CD4-positive, alpha-beta T cell treated with Interleukin-10 for 1 hour (primary cell): Measurements from ENCODE around the gene UQCC2.

Experiments
- DNase-seq: peaks from one replicate; pipeline ENCODE4 v3.0.0-alpha.2; 2020

Gene UQCC2

DNA sequence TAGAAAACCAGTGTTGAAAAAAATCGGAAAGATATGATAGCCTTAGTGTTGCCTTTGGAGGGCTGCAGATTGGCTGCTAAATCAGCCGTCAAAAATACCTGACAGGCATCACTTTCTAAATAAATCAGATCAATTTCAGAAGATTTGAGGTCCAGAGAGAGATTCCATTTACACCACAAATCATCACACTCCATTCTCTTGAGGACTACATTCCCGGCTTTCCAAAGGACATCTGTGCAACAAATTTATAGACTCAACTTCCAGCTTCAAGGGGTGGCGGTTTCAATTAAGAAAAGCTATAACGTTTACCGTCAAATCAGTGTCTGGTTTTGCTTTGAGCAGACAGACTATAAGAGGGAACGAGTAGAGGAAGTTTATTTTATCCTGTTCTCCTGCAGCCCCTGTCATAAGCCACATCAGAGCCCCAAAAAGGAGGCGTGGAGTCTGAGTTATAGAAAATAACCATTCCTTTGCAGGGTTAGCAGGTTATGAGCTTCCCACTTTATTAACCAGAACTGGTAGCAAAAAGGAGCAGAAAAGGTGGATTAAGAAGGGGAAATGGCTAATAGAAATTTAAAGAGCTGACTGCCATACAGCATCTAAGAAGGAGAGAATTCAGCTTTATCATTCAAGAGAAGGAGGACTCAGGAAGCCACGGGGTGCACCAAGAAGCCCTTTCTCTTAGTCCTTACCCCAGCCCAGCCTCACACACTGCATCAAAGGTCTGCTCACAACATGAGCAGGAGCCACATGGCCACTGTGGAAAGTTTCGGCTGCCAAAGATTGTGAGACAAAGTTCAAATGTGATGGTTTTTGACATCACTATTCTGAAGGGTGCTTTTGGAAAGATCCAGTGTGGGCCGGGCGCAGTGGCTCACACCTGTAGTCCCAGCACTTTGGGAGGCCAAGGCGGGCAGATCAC, 12.9 kb upstream of the UQCC2 start:
- DNase-seq, result no peak

DNA sequence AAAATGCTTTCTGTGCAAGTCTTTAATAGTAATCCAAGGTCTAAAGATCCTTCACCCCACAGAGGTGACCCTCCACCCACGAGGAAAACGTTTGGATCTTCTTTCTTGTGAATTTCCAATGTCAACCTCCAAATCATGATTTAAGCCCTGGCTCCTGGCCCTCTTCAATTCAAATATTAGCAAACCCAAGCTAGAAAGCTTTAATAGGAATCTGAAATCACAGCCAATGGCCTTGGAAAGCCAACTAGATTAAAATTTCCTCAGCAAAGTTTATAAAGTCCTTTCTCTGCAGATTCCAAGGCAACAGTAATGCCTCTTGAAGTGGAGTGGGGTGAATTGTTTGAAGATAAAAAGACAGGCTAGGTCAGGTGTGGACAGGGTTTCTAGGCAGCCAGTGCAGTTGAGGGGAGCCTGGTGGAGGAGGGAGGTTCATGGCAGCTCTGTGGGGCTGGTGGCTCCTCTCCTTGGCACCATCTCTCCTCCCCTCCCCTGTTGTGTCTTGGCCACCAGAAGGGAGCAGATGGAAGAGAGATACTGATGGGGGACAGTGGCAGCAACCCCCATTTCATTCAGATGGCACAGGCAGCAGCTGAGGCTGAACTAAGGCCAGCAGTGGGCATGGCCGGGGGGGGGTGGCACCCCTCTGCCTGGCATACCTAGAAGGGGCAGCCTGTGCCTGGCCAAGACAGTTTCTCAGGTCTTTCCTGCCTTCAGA, 12.0 kb upstream of the UQCC2 start:
- DNase-seq, result no peak

DNA sequence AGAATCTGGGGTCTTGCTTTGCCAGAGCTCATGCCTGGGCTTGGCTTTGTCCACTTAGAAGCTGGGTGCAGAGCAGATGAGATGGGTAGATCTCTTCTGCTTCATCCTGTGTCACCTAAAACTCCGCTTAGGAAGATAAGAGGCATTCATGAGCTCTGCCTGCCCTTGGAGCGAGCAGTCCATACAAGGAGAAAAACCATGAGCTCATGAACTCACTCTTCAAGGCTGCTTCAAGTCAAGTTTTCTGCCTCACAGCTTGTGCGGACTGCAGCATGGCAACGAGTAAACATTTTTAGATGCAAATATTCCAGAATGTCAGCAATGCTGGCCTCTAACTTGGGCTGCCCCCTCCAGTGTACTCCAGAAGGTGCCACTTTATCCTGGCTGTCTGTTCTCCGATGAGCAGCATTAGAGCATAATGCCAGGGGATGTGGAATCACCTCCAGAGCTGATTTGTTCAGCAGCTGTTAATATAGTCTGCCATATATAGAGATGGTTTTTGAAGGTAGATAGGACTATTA, 10.7 kb upstream of the UQCC2 start:
- DNase-seq, result no peak

DNA sequence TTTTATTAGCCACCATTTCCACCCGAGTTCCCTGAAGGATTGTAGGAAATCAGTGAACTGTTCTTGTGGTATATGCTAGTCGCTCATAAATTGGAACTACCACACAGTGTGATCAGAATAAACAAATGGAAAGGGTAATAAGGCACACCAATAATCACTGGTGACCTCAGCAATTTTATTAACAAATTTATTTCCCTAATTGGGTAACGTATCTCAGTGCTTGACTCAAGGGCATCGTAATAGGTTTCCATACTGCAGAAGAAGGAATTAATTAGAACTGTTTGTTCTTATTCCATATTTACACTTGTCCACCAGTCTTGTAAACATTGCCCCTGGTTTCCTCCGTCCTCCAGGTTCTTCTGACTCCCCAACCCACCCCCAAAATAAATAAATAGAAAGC, 10.0 kb upstream of the UQCC2 start:
- no peak for DNase-seq

DNA sequence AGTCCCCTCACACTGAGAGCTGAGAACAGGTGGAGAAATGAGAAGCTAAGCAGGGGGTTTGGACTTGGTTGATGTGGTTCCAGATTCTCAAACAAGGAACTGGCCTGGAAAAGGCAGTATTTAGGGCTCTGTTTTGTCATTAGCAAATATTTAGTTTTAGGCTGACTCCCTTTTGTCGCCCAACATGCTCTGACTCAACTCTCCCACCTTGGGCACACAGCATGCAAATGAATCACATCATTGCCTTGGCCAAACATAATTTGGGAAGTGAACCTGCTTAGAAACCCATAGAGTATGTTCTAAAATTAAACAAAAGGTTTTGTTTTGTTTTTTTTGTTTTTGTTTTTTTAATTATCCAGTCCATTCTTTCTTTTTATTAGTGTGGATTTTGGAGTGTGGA, 9.5 kb upstream of the UQCC2 start:
- DNase-seq, result no peak

DNA sequence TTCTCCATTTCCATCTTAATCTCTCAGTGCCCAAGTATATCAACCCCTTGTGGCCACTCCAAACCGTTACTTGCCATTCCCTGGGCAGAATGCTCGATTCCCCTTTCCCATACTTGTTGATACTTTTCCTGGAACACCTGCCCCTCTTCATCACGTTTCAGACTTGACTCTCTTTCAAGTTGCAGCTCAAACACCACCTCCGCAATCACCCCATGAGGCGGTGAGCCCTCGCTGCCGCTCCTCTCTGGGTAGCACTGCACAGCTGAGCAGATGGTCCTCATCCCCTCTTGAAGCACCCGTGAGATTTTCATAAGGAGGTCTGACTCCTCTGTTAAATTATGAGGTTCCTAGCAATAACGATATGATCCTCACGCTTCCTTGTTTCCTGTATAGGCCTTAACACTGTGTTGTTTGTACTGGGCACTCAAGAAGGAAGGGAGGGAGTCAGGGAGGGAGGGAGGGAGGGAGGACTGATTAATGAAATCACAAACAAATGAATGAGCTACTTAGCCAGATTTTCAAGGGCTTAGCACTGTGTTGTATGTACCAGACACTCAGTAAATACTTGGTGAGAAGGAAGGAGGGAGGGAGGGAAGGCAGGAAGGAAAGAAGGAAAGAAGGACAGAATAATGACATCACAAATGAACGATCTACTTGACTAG, 8.0 kb upstream of the UQCC2 start:
- DNase-seq, result no peak

DNA sequence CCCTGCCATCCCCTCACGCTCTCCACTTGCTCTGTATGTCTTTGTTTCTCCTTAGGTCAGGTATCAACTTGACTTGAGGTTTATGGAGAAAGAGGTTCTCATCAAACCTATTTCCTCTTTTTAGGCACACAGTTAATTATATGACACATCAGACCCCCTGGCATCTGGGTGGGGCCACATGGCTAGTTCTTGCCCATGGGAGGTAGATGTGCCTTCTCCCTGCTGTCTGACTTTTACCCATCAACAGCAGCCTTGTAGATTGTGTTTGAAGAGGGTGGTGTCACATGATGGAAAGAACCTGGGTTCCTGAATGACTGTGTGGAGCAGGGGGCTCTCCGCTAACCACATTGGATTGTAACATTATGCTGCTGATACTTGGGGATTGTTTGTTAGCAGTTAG, 7.2 kb upstream of the UQCC2 start:
- no peak for DNase-seq

DNA sequence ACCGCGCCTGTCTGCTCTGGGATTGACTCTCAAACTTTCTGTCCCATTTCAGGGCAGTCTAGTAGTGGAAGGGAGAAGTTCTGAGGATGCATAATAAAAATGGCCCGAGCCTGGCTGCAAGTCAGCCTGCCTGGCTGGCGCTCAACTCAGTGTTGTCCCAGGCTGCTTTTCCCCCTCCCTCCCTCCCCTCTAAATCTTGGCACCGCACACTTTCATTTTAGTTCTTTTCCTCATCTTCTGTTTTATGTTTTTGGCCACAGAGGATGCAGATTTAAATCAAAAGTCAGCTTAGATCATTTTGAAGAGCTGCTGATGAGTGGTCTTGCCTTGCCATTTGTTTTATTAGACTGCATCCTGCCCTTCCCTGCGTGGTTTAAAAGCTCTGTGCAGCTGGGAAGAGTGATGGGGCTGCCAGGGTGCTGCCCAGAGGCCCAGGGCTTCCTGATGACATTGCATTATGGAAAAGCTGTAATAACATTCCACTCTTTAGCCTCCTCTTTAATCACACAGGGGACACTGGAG, 6.5 kb upstream of the UQCC2 start:
- DNase-seq, result no peak

DNA sequence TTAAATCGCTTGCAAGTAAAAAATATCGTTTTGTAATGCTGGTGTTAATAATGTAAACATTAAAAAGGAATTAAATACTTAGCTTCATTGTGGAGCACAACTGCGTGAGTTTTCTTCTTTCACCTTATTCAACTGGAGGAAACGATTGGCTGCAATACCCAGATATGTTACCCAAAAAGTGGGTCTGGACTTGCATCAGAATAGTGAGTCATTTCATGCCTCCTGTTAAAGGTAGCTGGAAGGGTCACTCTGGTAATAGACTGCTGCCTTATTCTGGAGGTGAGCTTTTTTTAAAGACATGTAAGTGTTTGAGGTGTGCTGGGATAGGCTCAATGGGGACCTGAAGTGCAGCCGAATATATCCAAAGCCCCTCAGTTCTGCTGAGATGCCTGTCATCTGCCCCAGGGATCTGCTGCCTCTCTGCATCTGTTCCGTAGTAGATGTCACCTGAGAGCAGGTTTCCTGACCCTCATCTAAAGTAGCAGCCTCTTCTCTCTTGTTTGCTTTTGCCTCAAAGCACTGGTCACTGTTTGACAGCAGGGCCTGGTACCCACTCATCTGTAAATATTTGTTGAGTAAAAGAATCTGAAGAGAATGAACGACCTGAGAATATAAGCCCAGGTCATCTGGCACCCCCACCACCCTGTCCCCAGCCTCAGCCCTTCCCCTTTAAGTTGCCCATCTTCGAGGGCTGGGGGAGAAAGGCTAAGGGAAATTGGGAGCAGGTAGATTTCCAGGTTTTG, 5.6 kb upstream of the UQCC2 start:
- DNase-seq, result no peak

DNA sequence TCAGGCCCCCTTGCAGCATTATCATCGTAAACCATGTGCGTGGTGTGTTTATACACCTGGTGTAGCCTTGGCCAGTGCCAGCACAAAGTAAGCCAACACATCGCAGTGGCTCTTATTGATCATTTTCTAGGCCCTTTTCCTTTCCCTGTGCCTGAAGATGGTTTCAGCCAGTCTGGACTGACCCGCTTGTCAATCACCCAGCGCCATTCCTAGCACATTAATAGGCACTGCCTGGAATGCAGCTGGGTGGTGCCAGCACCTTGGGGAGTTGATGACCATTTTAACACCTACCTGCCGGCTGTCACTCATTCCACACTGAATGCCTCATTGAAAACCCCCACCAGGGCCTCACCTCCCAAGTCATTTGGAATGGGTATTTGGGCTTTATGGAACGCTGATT, 4.9 kb upstream of the UQCC2 start:
- DNase-seq, result no peak

DNA sequence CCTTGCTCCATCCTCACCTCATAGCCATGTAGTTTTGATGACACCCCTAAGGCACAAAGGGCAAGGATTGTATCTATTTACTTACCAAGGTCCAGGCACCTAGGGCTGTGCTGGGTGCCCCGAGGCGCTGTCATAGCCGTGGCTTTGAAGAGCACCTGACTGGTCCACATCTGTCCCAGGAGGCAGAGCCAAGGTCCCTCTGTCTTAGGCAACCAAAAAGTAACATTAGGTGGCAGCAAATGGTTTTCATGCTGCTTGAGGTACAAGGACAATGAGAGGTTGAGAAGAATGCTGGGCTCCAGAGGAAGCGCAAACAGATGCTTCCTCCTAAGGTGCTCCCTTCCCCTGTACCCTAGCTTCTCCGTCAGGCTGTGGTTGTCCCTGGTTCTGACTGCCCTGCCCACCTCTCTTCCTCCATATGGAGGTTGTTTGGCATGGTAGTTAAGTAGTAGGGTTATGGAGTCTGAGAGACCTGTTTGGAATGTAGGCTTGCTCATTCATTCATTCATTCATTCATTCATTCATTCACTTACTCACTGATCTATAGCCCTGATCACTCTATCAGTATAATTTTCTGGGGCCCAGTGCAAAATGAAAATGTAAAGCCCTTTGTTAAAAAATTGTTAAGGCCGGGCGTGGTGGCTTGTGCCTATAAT, 3.0 kb upstream of the UQCC2 start:
- DNase-seq, result no peak

DNA sequence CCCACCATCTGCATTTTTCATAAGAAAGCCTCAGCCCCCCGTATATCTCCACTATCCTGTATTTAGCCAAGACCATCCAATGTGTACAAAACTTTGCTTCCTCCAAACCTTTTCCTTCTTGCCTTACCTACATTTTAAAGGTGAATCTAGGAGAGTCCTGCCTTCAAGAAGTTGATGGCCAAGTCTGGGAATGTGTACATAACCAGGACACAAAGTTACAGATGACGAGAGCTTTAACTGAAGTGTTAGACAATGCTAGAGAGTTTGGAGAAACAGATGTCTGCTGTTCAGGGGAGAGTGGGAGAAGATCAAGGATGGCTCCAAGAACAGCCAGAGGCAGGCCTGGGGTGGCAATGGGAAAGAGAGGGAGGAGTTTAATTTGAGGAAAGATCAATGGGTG, 2.3 kb upstream of the UQCC2 start:
- no peak for DNase-seq

DNA sequence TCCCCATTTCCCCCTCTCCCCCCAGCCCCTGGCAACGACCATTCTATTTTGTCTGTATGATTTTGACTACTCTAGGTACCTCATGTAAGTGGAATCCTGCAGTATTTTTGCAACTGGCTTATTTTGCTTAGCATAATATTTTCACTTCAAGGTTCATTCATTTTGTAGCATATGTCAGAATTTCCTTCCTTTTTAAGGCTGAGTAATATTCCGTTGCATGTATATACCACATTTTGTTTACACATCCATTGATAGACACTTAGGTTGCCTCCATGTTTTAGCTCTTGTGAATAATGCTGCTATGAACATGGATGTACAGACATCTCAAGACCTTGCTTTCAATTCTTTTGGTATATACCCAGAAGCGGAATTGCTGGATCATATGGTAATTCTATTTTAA, 1.4 kb upstream of the UQCC2 start:
- DNase-seq, result no peak

DNA sequence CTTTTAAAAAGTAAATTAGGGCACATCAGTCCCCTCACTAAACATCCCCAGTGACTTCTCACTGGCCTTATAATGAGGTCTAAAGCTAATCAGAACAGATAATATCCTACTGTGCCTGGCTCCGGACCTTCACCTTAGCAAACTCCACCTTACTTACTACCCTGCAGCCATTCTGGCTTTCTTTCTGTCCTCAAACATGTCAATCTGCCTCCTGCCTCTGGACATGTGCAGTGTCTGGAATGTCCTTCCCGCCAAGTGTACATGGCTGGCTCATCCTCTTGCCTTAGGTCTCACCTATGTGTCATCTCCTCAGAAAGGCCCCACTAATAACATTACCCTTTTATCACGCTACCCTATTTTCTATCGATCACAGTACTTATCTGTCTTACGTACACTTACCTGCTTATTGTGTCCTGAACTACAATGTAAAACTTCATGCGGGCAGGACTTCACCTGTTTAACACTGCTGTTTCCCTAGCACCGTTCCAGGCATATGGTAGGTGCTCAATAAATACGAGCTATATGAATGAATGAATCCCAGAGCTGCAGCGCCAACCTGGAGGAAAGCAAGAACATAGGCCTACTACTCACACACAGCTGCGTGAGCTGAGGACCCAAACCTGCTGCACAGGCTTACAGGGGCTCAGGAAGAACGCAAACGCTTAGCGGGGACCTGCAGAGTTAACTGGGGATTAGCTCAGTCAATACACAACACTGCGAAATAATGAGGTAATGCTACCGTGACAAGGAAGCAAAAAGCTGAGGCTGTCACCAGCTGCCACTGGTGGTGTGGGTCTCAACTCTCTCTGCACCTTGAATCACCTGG, 991 bp downstream of the UQCC2 start:
- DNase-seq, result no peak

DNA sequence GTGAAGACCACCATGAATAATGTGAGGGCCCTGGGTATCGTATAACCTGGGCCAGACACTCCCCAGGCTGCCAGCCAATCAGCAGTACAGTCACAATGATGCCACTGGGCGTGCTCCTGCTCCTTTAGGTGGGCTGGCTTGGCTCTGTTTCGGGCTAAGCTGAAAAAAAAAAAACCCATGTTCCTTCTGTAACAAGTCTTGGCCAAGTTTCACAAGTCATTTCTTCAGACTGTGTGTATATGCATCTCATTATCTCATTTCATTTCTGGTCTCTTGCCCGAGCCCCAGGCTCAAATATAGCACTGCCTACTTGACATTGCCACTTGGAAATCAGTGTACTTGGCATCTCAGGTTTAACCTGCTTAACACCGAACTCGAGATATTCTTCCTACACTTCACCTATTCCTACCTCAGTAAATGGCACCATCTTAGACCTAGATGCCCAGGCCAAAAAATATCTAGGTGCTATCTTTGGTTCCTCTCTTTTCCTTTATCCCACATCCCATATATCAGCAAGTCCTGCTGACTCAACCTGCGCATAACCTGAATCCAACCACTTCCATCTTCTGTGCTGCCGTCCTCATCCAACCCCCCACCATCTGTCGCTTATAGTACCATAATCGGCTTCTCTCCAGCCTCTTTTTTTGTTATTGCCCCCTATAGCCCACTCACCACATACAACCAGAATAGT, 1.8 kb downstream of the UQCC2 start:
- no peak for DNase-seq

DNA sequence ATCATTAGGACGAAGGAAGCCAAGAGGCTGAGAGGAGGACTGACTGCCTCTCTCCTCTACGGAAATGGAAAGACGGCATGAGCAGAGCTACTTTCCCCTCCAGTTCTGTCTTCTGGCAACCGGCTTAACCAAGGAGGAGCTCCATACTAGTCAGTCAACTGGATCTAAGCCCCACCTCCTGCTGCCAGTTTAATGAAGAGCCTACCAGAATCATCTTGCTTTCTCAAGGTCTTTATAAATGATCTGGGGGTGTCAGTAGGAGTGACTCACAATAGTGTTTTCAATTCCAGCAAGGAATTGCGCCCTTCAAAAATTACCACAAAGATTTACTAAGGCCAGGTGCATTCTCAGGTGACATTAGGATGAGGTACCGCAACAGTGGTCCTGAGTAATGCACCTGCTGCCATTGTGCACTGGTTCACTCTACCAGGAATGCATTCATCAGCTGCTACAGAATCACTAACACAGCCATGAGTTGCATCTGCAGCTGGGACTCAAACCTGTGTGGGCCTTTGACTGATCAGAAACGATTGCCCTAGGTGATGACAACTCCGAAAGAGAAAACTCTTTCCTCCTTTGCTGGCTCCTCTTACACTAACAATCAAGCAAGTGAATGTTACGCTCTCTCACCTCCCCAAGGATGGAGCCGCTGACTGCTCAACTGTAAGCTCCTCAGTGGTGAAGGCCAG, 2.8 kb downstream of the UQCC2 start:
- DNase-seq, result no peak

DNA sequence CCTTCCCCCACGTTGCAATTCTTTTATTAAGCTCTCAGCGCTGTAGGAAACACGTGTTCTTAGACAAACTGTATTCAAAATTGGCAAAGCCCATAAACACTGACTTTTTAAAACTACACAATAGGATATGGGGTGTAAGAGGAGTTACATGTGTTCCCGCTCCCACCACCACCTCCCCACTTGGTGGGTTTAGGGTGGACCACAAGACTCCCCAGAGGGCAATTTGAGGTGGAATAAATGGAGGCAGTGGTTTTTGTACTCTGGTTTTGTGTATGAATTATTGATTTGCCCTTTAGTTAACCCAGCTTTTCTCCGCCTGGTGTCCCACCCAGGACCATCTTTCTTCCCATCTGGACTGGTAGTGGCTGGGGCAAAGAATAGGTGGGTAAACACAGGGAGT, 3.7 kb downstream of the UQCC2 start:
- no peak for DNase-seq

DNA sequence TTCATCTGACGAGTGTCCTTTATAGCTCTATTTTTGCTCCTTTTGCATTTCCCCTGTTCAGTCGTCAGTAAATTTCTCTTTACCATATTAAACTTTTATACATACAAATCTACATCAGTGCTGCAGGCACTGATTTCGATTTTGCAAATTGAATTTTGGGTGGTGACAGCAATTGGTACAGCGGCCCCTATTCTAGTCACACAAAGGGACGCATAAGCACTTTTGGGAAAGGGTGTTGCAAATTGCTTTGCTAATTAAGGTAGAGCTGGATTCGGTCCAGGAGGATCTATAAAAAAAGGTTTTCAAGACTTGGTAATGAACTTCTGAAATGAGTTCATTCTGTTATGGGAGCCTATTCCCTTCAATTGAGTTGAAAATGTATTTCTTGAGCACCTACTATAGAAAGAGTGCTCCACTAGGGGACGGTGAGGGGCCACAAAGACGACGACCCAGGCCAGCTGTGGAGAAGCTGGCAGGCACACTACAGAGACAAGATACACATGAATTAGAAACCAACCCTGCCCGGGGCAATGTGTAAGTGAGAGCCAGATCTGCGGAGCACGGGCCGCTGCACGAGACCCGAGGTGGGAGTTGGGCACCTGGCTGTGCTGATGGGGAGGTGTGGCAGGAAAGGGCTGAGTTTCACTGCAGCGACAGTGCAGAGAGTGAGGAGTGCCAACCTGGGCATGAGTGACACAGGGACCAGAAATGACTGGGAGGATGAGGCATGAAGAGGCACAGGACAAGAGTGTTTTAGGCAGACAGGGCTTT, 5.4 kb downstream of the UQCC2 start:
- no peak for DNase-seq

DNA sequence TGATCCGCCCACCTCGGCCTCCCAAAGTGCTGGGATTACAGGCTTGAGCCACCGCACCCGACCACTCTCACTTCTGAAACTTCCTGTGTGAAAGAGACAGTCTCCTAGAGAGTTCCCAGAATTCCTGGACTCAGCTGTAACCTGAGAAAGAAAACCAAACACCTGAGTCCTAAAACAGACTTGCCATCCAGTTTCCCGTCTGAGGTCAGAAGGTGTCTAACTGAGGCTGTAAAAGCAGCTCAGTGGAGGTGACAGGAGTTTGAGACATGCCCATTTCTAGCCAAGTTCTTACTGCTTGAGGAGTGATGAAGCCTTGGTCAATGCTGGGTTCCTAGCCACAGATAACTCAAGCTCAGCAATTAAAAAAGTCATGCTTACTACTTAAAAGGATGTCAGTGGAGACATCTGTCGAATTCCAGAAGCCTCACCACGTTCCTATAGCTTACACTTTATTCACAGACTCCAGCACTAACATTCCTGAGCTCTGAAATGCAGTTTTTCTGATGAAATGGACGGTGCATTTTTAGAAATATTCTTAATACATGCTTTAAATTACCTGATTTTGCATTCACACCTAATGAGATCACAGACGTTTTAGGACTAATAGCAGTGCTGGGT, 6.1 kb downstream of the UQCC2 start:
- DNase-seq, result no peak
